Peyer's patch (tissue), 4 donors: ENCODE data around the gene ENPP7.

Source experiments
- CTCF ChIP-seq, 6 experiments: fragments of 450-650 bp in 4 of 6; fragments of 200-600 bp in 2 of 6; sonication (generic) in 1 of 6; IDR thresholded peaks; one replicate each; pipeline ENCODE4 v1.5.1; 2017 to 2019; ENCODE audit warnings: antibody characterized with exemption in 6 of 6, mild to moderate bottlenecking in 3 of 6, moderate library complexity in 1 of 6
- POLR2A ChIP-seq, 2 donors: fragments of 450-650 bp; IDR thresholded peaks; one replicate each; pipeline ENCODE4 v1.5.1; 2017; ENCODE audit warnings: antibody characterized with exemption in 2 of 2, mild to moderate bottlenecking in 2 of 2, moderate library complexity in 2 of 2

DNA sequence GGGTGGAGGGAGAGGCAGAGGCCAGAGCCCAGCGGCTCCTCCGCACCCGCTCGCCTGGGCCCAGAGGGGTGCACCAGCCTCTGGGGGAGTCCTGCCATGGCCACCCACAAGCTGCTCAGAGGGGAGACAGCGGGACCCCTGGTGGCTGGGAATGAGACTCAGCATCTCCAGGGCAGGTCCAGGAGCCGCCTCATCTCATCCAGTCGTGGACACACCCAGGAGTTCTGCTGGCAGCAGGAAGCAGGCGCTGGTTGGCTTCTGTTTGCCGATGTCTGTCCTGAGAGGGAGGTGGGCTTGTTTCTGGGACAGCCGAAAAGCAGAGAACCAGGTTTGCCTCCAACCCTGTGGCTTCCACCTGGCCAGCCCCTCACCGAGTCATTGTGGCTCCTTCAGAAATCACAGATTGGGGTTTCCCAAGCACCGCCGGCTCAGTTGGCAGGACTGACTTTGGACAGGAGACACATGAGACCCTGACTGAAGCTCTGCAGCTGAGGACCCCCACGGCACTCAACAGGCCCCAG lies 49.6 kb upstream of the ENPP7 start:
- TF ChIP-seq CTCF (IDR thresholded peaks at IDR 0.05) (no peak), POLR2A (IDR thresholded peaks at IDR 0.05) (no peak)
